ENCODE results near the gene SLC2A5.
A peak's percentile ranks its signal among the peaks of the same experiment; 100 is the strongest.

Gene SLC2A5

GRCh38 chr1:9086796-9087195 lies 17.4 kb upstream of the SLC2A5 start:
- Histone ChIP-seq H3K27me3 (ENCODE audit: low read depth, low read length) (no peaks in the 10 kb centered on the region), H3K9me3 (ENCODE audit: control insufficient read depth in 1 of 2, low read length in 2 of 2) (no peaks in the 10 kb centered on the region), H3K36me3 (ENCODE audit: control insufficient read depth in 1 of 2, insufficient read depth in 2 of 2, low read length in 2 of 2) (no peaks in the 10 kb centered on the region), H3K4me1 (ENCODE audit: control insufficient read depth in 1 of 2, insufficient read depth in 2 of 2, low read length in 2 of 2) (peaks cover 5 to 13% of the 10 kb centered on the region in 2 donors), H3K27ac (ENCODE audit: low read length) (no peak overlapping the region), H3K4me3 (ENCODE audit: low read depth in 1 of 2, low read length in 2 of 2) (no peak overlapping the region)

GRCh38 chr1:9086045-9086444 lies 16.6 kb upstream of the SLC2A5 start:
- Histone ChIP-seq H3K27me3 (ENCODE audit: low read depth, low read length) (no peaks in the 10 kb centered on the region), H3K27ac (ENCODE audit: low read length) (no peak overlapping the region)

GRCh38 chr1:9085306-9085940 lies 16.0 kb upstream of the SLC2A5 start:
- Histone ChIP-seq H3K36me3 (ENCODE audit: control insufficient read depth in 1 of 2, insufficient read depth in 2 of 2, low read length in 2 of 2) (no peaks in the 10 kb centered on the region), H3K4me3 (ENCODE audit: low read depth in 1 of 2, low read length in 2 of 2) (no peak overlapping the region), H3K27ac (ENCODE audit: low read length) (no peak overlapping the region), H3K27me3 (ENCODE audit: low read depth, low read length) (no peaks in the 10 kb centered on the region), H3K9me3 (ENCODE audit: control insufficient read depth in 1 of 2, low read length in 2 of 2) (no peaks in the 10 kb centered on the region), H3K4me1 (ENCODE audit: control insufficient read depth in 1 of 2, insufficient read depth in 2 of 2, low read length in 2 of 2) (peaks cover 5 to 13% of the 10 kb centered on the region in 2 donors)

More at GRCh38 chr1:9086045-9086444, 16.6 kb upstream of the SLC2A5 start:
- no peaks in the 10 kb centered on the region for H3K36me3 ChIP-seq (ENCODE audit: control insufficient read depth in 1 of 2, insufficient read depth in 2 of 2, low read length in 2 of 2)
- H3K4me1 ChIP-seq (ENCODE audit: control insufficient read depth in 1 of 2, insufficient read depth in 2 of 2, low read length in 2 of 2) = peaks cover 5 to 13% of the 10 kb centered on the region in 2 donors
- no peaks in the 10 kb centered on the region for H3K9me3 ChIP-seq (ENCODE audit: control insufficient read depth in 1 of 2, low read length in 2 of 2)
- no peak overlapping the region for H3K4me3 ChIP-seq (ENCODE audit: low read depth in 1 of 2, low read length in 2 of 2)

GRCh38 chr1:9084906-9085305 lies 15.5 kb upstream of the SLC2A5 start:
- Histone ChIP-seq H3K36me3 (ENCODE audit: control insufficient read depth in 1 of 2, insufficient read depth in 2 of 2, low read length in 2 of 2) (no peaks in the 10 kb centered on the region), H3K27me3 (ENCODE audit: low read depth, low read length) (no peaks in the 10 kb centered on the region), H3K27ac (ENCODE audit: low read length) (no peak overlapping the region), H3K9me3 (ENCODE audit: control insufficient read depth in 1 of 2, low read length in 2 of 2) (no peaks in the 10 kb centered on the region), H3K4me3 (ENCODE audit: low read depth in 1 of 2, low read length in 2 of 2) (no peak overlapping the region), H3K4me1 (ENCODE audit: control insufficient read depth in 1 of 2, insufficient read depth in 2 of 2, low read length in 2 of 2) (peaks cover 5 to 13% of the 10 kb centered on the region in 2 donors)

- no peak overlapping the region for H3K4me3 ChIP-seq (ENCODE audit: low read depth in 1 of 2, low read length in 2 of 2)
- no peaks in the 10 kb centered on the region for H3K9me3 ChIP-seq (ENCODE audit: control insufficient read depth in 1 of 2, low read length in 2 of 2)
- H3K4me1 ChIP-seq (ENCODE audit: control insufficient read depth in 1 of 2, insufficient read depth in 2 of 2, low read length in 2 of 2) = peaks cover 5 to 17% of the 10 kb centered on the region in 2 donors
- H3K36me3 ChIP-seq (ENCODE audit: control insufficient read depth in 1 of 2, insufficient read depth in 2 of 2, low read length in 2 of 2) = no peaks in the 10 kb centered on the region
- H3K27ac ChIP-seq (ENCODE audit: low read length) = no peak overlapping the region
- no peaks in the 10 kb centered on the region for H3K27me3 ChIP-seq (ENCODE audit: low read depth, low read length)
Observed at GRCh38 chr1:9081473-9081872, 12.0 kb upstream of the SLC2A5 start.

- no peak overlapping the region for H3K27ac ChIP-seq (ENCODE audit: low read length)
- peaks cover 5 to 16% of the 10 kb centered on the region in 2 donors for H3K4me1 ChIP-seq (ENCODE audit: control insufficient read depth in 1 of 2, insufficient read depth in 2 of 2, low read length in 2 of 2)
Observed at GRCh38 chr1:9080705-9081291, 11.4 kb upstream of the SLC2A5 start.

GRCh38 chr1:9079988-9080704 lies 10.7 kb upstream of the SLC2A5 start:
- Histone ChIP-seq H3K9me3 (ENCODE audit: control insufficient read depth in 1 of 2, low read length in 2 of 2) (no peaks in the 10 kb centered on the region), H3K36me3 (ENCODE audit: control insufficient read depth in 1 of 2, insufficient read depth in 2 of 2, low read length in 2 of 2) (no peaks in the 10 kb centered on the region), H3K4me3 (ENCODE audit: low read depth in 1 of 2, low read length in 2 of 2) (no peak overlapping the region), H3K27ac (ENCODE audit: low read length) (no peak overlapping the region), H3K4me1 (ENCODE audit: control insufficient read depth in 1 of 2, insufficient read depth in 2 of 2, low read length in 2 of 2) (peaks cover 7 to 12% of the 10 kb centered on the region in 2 donors), H3K27me3 (ENCODE audit: low read depth, low read length) (no peaks in the 10 kb centered on the region)

More at GRCh38 chr1:9080705-9081291, 11.4 kb upstream of the SLC2A5 start:
- Histone ChIP-seq H3K36me3 (ENCODE audit: control insufficient read depth in 1 of 2, insufficient read depth in 2 of 2, low read length in 2 of 2) (no peaks in the 10 kb centered on the region), H3K27me3 (ENCODE audit: low read depth, low read length) (no peaks in the 10 kb centered on the region), H3K9me3 (ENCODE audit: control insufficient read depth in 1 of 2, low read length in 2 of 2) (no peaks in the 10 kb centered on the region), H3K4me3 (ENCODE audit: low read depth in 1 of 2, low read length in 2 of 2) (no peak overlapping the region)

GRCh38 chr1:9078752-9079500 lies 9.5 kb upstream of the SLC2A5 start:
- H3K27ac ChIP-seq (ENCODE audit: low read length) = no peak overlapping the region
- no peaks in the 10 kb centered on the region for H3K9me3 ChIP-seq (ENCODE audit: control insufficient read depth in 1 of 2, low read length in 2 of 2)
- peaks cover 8 to 17% of the 10 kb centered on the region in 2 donors for H3K4me1 ChIP-seq (ENCODE audit: control insufficient read depth in 1 of 2, insufficient read depth in 2 of 2, low read length in 2 of 2)
- no peak overlapping the region for H3K4me3 ChIP-seq (ENCODE audit: low read depth in 1 of 2, low read length in 2 of 2)
- H3K27me3 ChIP-seq (ENCODE audit: low read depth, low read length) = no peaks in the 10 kb centered on the region
- no peaks in the 10 kb centered on the region for H3K36me3 ChIP-seq (ENCODE audit: control insufficient read depth in 1 of 2, insufficient read depth in 2 of 2, low read length in 2 of 2)

- Histone ChIP-seq H3K27ac (ENCODE audit: low read length) (no peak overlapping the region), H3K27me3 (ENCODE audit: low read depth, low read length) (no peaks in the 10 kb centered on the region), H3K4me1 (ENCODE audit: control insufficient read depth in 1 of 2, insufficient read depth in 2 of 2, low read length in 2 of 2) (peaks cover 8 to 17% of the 10 kb centered on the region in 2 donors), H3K9me3 (ENCODE audit: control insufficient read depth in 1 of 2, low read length in 2 of 2) (no peaks in the 10 kb centered on the region), H3K4me3 (ENCODE audit: low read depth in 1 of 2, low read length in 2 of 2) (no peak overlapping the region), H3K36me3 (ENCODE audit: control insufficient read depth in 1 of 2, insufficient read depth in 2 of 2, low read length in 2 of 2) (no peaks in the 10 kb centered on the region)
Observed at GRCh38 chr1:9078015-9078751, 8.7 kb upstream of the SLC2A5 start.

GRCh38 chr1:9075022-9075421 lies 5.6 kb upstream of the SLC2A5 start:
- H3K27me3 ChIP-seq (ENCODE audit: low read depth, low read length) = no peaks in the 10 kb centered on the region
- no peaks in the 10 kb centered on the region for H3K9me3 ChIP-seq (ENCODE audit: control insufficient read depth in 1 of 2, low read length in 2 of 2)
- H3K4me3 ChIP-seq (ENCODE audit: low read depth in 1 of 2, low read length in 2 of 2) = peak overlapping the region; percentile 1 to 7
- H3K36me3 ChIP-seq (ENCODE audit: control insufficient read depth in 1 of 2, insufficient read depth in 2 of 2, low read length in 2 of 2) = no peaks in the 10 kb centered on the region
- peaks cover 7 to 29% of the 10 kb centered on the region in 2 donors for H3K4me1 ChIP-seq (ENCODE audit: control insufficient read depth in 1 of 2, insufficient read depth in 2 of 2, low read length in 2 of 2)
- H3K27ac ChIP-seq (ENCODE audit: low read length) = no peak overlapping the region

All from muscle layer of duodenum (tissue), 2 donors.